MCF 10A (cell line): ENCODE results near the gene PDE2A. TPM values are rescaled to one million over a fixed set of nuclear protein-coding genes. Genes with fewer than 3 reads are reported as not detected.

ENCODE experiments used
- BruUV-seq: library from RNA; stranded (reverse); fragments of 400-500 nt; replicated peaks from 2 replicates; lab custom pipeline; 2021; lab: Mats Ljungman, UMichigan
- CTCF ChIA-PET: fragments of 300-600 bp; sonication (Branson Sonifier 250); formaldehyde crosslinking; extraction: SDS; loops from one replicate; lab custom pipeline; 2021; ENCODE audit warnings: antibody characterized with exemption, inconsistent platforms; lab: Yijun Ruan, JAX
- POLR2A ChIA-PET: fragments of 300-600, 350-650 bp; sonication (Branson Sonifier 250); formaldehyde crosslinking; extraction: SDS; loops from one replicate; lab custom pipeline; 2020; ENCODE audit warnings: antibody characterized with exemption, inconsistent platforms; lab: Yijun Ruan, JAX
- DNase-seq: peaks from one replicate; pipeline ENCODE4 v3.0.0-alpha.2; 2018; ENCODE audit not compliant: unreplicated experiment
- H3K27ac Mint-ChIP-seq: one replicate; pipeline ENCODE4 v1.8.0; 2022; ENCODE audit warnings: mild to moderate bottlenecking, low read depth, mixed read lengths; ENCODE audit not compliant: unreplicated experiment
- H3K27me3 Mint-ChIP-seq: one replicate; pipeline ENCODE4 v1.8.0; 2022; ENCODE audit warnings: mixed read lengths; ENCODE audit not compliant: insufficient read depth, unreplicated experiment
- H3K36me3 Mint-ChIP-seq: one replicate; pipeline ENCODE4 v1.8.0; 2022; ENCODE audit warnings: mild to moderate bottlenecking, moderate library complexity, mixed read lengths; ENCODE audit not compliant: insufficient read depth, unreplicated experiment
- H3K4me1 Mint-ChIP-seq: one replicate; pipeline ENCODE4 v1.8.0; 2022; ENCODE audit warnings: mixed read lengths; ENCODE audit not compliant: insufficient read depth, unreplicated experiment
- H3K4me3 Mint-ChIP-seq: one replicate; pipeline ENCODE4 v1.8.0; 2022; ENCODE audit warnings: mild to moderate bottlenecking, moderate library complexity, mixed read lengths; ENCODE audit not compliant: unreplicated experiment
- H3K9me3 Mint-ChIP-seq: one replicate; pipeline ENCODE4 v1.8.0; 2022; ENCODE audit warnings: mixed read lengths; ENCODE audit not compliant: unreplicated experiment
- intact Hi-C: fragments of 100-400 bp; cut with micrococcal nuclease; formaldehyde crosslinking; loops from 2 replicates; pipeline ENCODE4 v1.14.1; 2022
- total RNA-seq: library from RNA; stranded (reverse); gene quantifications from 2 replicates; pipeline ENCODE4 v1.2.3, GENCODE V29; 2022
- TF ChIP-seq, protein P1 (sequence below): fragments of 200-600 bp; IDR thresholded peaks from one replicate; pipeline ENCODE4 v1.8.0; 2022; ENCODE audit warnings: antibody characterized with exemption, mild to moderate bottlenecking; ENCODE audit not compliant: unreplicated experiment

PDE2A gene
- total RNA-seq, 1 experiment from 2014 or later = 1.9 TPM

DNA sequence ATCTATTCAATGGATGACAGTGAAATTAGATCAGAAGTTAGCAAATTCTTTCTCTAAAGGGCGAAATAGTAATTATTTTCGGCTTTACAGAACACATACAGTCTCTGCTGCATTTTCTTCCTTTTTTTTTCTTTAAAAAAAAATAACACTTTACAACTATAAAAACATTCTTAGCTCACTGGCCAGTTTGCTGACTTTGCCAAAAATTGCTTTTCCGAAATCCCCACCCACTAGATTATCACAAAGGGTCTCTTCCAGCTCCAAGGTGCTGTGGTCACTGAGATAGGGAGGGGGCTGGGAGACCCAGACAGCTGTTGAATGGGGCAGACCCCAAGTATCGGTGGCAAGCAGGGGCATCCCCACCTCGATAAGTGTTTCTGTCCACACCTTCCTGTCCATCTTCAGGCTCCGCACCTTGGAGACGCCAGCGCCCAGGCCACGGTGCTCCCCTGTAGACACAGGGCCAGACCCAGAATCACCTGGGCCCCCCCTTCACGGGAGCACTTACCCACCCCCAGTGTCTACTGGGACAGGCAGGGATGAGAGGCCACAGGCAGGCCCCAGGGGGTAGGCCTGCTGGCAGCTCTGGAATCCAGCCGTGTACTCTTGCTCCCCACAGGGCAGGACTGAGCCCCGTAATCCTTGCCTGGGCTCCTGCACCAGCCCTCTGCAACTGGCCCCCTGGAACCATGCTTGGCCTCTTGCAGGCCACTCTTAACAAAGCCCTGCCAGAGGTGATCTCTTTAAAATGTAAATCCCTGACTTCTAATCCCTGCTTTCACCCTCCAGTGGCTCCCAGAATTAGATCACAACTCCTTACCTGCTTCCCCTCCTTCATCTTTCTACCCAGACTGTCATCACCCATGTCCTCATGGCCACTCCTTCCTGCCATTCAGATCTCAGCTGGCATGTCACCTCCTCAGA is 31.5 kb upstream of the PDE2A start:
- H3K27ac Mint-ChIP-seq = no peak overlapping the region
- POLR2A ChIA-PET = interaction anchor here (0.6 kb wide), 1 partner anchor 603 kb away, joined by 4 read pairs; no protein-coding TSS in a partner anchor

DNA sequence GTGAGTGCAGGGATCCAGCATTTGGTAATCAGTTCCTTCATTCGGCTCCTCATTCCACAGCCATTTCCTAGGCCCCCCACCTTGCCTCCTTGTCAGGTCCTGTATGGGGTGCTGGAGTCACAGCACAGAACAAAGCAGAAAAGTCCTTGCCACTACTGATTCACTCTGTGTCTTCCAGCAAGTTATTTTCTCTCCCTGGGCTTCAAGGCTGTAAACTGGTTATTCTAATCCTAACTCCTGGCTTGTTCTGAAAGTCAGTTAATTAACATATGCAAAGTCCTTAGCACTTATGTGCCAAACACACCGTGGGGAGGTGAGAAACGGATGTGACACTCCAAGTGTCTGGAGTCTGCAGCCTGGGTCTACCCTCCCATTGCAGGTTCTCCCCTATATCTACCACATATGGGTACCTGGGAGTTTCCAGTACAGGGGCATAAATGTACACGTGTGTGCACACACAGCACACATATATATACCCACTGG is 30.6 kb upstream of the PDE2A start:
- Mint-ChIP-seq H3K4me1 (no peaks in the 10 kb centered on the region), H3K27me3 (no peaks in the 10 kb centered on the region), H3K27ac (no peak overlapping the region), H3K4me3 (no peak overlapping the region), H3K9me3 (no peaks in the 10 kb centered on the region), H3K36me3 (peaks cover 52% of the 10 kb centered on the region)
- TF ChIP-seq, protein P1, sequence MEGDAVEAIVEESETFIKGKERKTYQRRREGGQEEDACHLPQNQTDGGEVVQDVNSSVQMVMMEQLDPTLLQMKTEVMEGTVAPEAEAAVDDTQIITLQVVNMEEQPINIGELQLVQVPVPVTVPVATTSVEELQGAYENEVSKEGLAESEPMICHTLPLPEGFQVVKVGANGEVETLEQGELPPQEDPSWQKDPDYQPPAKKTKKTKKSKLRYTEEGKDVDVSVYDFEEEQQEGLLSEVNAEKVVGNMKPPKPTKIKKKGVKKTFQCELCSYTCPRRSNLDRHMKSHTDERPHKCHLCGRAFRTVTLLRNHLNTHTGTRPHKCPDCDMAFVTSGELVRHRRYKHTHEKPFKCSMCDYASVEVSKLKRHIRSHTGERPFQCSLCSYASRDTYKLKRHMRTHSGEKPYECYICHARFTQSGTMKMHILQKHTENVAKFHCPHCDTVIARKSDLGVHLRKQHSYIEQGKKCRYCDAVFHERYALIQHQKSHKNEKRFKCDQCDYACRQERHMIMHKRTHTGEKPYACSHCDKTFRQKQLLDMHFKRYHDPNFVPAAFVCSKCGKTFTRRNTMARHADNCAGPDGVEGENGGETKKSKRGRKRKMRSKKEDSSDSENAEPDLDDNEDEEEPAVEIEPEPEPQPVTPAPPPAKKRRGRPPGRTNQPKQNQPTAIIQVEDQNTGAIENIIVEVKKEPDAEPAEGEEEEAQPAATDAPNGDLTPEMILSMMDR = no peak
- POLR2A ChIA-PET = no interaction called here
- no peak for DNase-seq
- intact Hi-C loops = no loop called here
- BruUV-seq = no TSS peak
- CTCF ChIA-PET = interaction anchor here (1.1 kb wide), 1 partner anchor 9 kb away, joined by 3 read pairs; no protein-coding TSS in a partner anchor

More for the DNA sequence above, 31.5 kb upstream of the PDE2A start:
- CTCF ChIA-PET = interaction anchor here (0.6 to 0.7 kb wide), 2 partner anchors 7 to 11 kb away, joined by 3 read pairs; no protein-coding TSS in a partner anchor
- no peaks in the 10 kb centered on the region for H3K9me3 Mint-ChIP-seq
- intact Hi-C loops = no loop called here
- no peak for DNase-seq
- no peaks in the 10 kb centered on the region for H3K4me1 Mint-ChIP-seq
- H3K4me3 Mint-ChIP-seq = no peak overlapping the region
- peaks cover 53% of the 10 kb centered on the region for H3K36me3 Mint-ChIP-seq
- BruUV-seq = no TSS peak
- H3K27me3 Mint-ChIP-seq = no peaks in the 10 kb centered on the region
- TF ChIP-seq, protein P1 = no peak

DNA sequence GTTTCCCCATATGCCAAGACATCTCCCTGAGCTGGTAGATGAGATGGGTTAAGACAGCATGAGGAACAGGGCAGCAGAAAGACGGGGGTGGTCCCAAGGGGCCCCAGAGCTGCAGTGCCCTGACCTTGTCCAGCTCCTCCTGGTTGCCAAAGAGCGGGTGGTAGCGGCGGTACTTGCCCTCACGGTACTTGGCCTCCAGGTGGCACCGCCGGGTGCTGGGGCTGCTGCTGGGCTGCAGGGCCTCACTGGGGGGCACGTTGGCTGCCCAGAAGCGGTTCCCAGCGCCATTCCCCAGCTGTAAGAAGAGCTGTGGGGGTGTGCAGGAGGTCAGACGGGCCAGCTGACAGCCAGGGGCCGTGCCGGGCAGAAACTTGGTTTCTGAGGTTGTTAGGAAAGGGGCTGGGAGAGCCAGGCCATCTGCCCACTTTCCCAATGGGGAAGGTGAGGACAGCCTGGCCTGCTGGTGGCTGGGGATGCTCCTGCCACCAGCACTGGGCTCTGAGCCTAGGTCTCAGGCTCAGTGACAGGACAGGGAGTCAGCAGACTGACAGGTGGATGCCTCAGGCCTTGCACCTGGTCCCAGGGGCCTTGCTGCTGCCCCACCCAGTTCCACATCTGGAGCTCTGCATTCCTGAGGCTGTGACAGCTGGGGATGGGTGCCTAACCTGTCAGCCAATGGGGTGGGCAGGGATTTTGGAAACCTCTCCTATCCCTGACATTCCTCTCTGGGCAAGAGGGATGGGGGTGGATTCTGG is 30.0 kb upstream of the PDE2A start:
- ChIA-PET POLR2A (no interaction called here), CTCF (interaction anchor here (1.1 kb wide), 1 partner anchor 9 kb away, joined by 3 read pairs; no protein-coding TSS in a partner anchor)
- no peaks in the 10 kb centered on the region for H3K27me3 Mint-ChIP-seq
- H3K36me3 Mint-ChIP-seq = peaks cover 52% of the 10 kb centered on the region
- BruUV-seq = no TSS peak
- intact Hi-C loops = no loop called here
- TF ChIP-seq, protein P1 = no peak
- no peaks in the 10 kb centered on the region for H3K9me3 Mint-ChIP-seq
- no peak for DNase-seq
- H3K4me1 Mint-ChIP-seq = no peaks in the 10 kb centered on the region
- H3K27ac Mint-ChIP-seq = no peak overlapping the region
- H3K4me3 Mint-ChIP-seq = no peak overlapping the region
